H1 (cell line): ENCODE data around the gene ICAM2. TPM values are rescaled to one million over a fixed set of nuclear protein-coding genes. Genes with fewer than 3 reads are reported as not detected.

Experiments used
- CTCF ChIA-PET: fragments of 300-600 bp; sonication (Branson Sonifier 250); formaldehyde crosslinking; loops from one replicate; lab custom pipeline; 2021; ENCODE audit not compliant: partially characterized antibody; lab: Charles Lee
- POLR2A ChIA-PET: fragments of 300-600 bp; sonication (Branson Sonifier 250); formaldehyde crosslinking; loops from one replicate; lab custom pipeline; 2021; ENCODE audit warnings: inconsistent platforms; ENCODE audit not compliant: partially characterized antibody; lab: Charles Lee
- DNase-seq, 2 experiments: peaks; one replicate each; pipeline versions ENCODE4 v3.0.0 to v3.0.0-alpha.2; 2010 to 2022; ENCODE audit warnings: low spot score in 2 of 2, low read depth in 1 of 2, mixed read lengths in 1 of 2
- FAIRE-seq: peaks from 2 replicates; lab custom pipeline; 2011; peaks lifted over from hg19 to GRCh38; lab: Jason Lieb, UNC
- H2AFZ ChIP-seq: 2 replicates; pipeline ENCODE4 v1.8.1; 2012; ENCODE audit warnings: low read length, inconsistent platforms
- H2AK5ac ChIP-seq: 2 replicates; pipeline ENCODE4 v1.6.1; 2013; ENCODE audit warnings: low read depth, low read length
- H2BK120ac ChIP-seq: replicated peaks from 2 replicates; pipeline ENCODE3; 2013; ENCODE audit warnings: low read depth, low read length, inconsistent platforms
- H2BK12ac ChIP-seq: 2 replicates; pipeline ENCODE4 v1.6.1; 2013; ENCODE audit warnings: low read depth, low read length
- H2BK15ac ChIP-seq: 2 replicates; pipeline ENCODE4 v1.6.1; 2013; ENCODE audit warnings: low read length
- H2BK20ac ChIP-seq: 2 replicates; pipeline ENCODE4 v1.6.1; 2013; ENCODE audit warnings: low read length
- H2BK5ac ChIP-seq: 2 replicates; pipeline ENCODE4 v1.6.1; 2013; ENCODE audit warnings: low read depth, low read length
- H3K14ac ChIP-seq: 2 replicates; pipeline ENCODE4 v1.6.1; 2013; ENCODE audit warnings: inconsistent platforms; ENCODE audit not compliant: insufficient read length
- H3K18ac ChIP-seq: 2 replicates; pipeline ENCODE4 v1.6.1; 2013; ENCODE audit warnings: low read length; ENCODE audit errors: extremely low read depth
- H3K23ac ChIP-seq: 2 replicates; pipeline ENCODE4 v1.6.1; 2013; ENCODE audit warnings: inconsistent platforms; ENCODE audit not compliant: insufficient read length
- H3K23me2 ChIP-seq: 2 replicates; pipeline ENCODE4 v1.6.1; 2013; ENCODE audit warnings: low read depth, low read length
- H3K27ac ChIP-seq: 2 replicates; pipeline ENCODE4 v1.6.1; 2011; ENCODE audit warnings: low read depth, low read length, inconsistent platforms
- H3K27me3 ChIP-seq, 4 experiments: replicated peaks in 1 of 4; 1 replicate in 1 of 4; 2 replicates in 3 of 4; pipeline versions ENCODE4 v1.6.1 to v1.8.1; 2011 to 2013; ENCODE audit warnings: low read length in 3 of 4, mild to moderate bottlenecking in 3 of 4, inconsistent platforms in 2 of 4, mixed read lengths in 2 of 4, moderate library complexity in 1 of 4; ENCODE audit not compliant: control insufficient read depth in 3 of 4, insufficient read depth in 3 of 4; ENCODE audit errors: extremely low read depth in 1 of 4
- H3K36me3 ChIP-seq, 4 experiments: 2 replicates each; pipeline versions ENCODE4 v1.6.1 to v1.8.1; 2011 to 2013; ENCODE audit warnings: mild to moderate bottlenecking in 4 of 4, low read length in 3 of 4, moderate library complexity in 2 of 4, control low read depth in 1 of 4, inconsistent platforms in 1 of 4; ENCODE audit not compliant: insufficient read depth in 4 of 4, control insufficient read depth in 2 of 4
- H3K4ac ChIP-seq: replicated peaks from 2 replicates; pipeline ENCODE3; 2013; ENCODE audit warnings: low read length, low read depth, mixed read lengths, inconsistent platforms; ENCODE audit not compliant: insufficient read length
- H3K4me1 ChIP-seq, 4 experiments: replicated peaks in 1 of 4; 1 replicate in 1 of 4; 2 replicates in 3 of 4; pipeline versions ENCODE4 v1.6.1 to v1.8.1; 2011 to 2013; ENCODE audit warnings: low read length in 3 of 4, inconsistent platforms in 2 of 4, mixed read lengths in 1 of 4; ENCODE audit not compliant: insufficient read depth in 4 of 4, control insufficient read depth in 3 of 4
- H3K4me2 ChIP-seq, 2 experiments: 2 replicates each; pipeline versions ENCODE4 v1.6.1 to v1.8.1; 2011 to 2013; ENCODE audit warnings: low read depth in 2 of 2, low read length in 2 of 2, control low read depth in 1 of 2, inconsistent platforms in 1 of 2, mild to moderate bottlenecking in 1 of 2; ENCODE audit not compliant: insufficient read depth in 1 of 2
- H3K4me3 ChIP-seq, 4 experiments: fragments of 200-600, 300-600 bp in 1 of 4; sonication (generic), shearing (Covaris generic), sonication (Bioruptor Twin) in 1 of 4; 2 replicates each; pipeline versions ENCODE4 v1.5.1 to v1.8.1; 2011 to 2016; ENCODE audit warnings: low read length in 4 of 4, low read depth in 3 of 4, control low read depth in 2 of 4, inconsistent platforms in 2 of 4, mild to moderate bottlenecking in 2 of 4, mixed read lengths in 1 of 4, moderate library complexity in 1 of 4; ENCODE audit not compliant: insufficient read depth in 2 of 4; ENCODE audit errors: extremely low read depth in 1 of 4
- H3K56ac ChIP-seq: replicated peaks from 2 replicates; pipeline ENCODE3; 2013; ENCODE audit warnings: low read depth, mild to moderate bottlenecking, mixed read lengths, low read length, inconsistent platforms; ENCODE audit not compliant: insufficient read length
- H3K79me1 ChIP-seq: 2 replicates; pipeline ENCODE4 v1.6.1; 2013; ENCODE audit warnings: low read depth, low read length, control low read depth
- H3K79me2 ChIP-seq, 2 experiments: 2 replicates each; pipeline versions ENCODE4 v1.6.1 to v1.8.1; 2012 to 2013; ENCODE audit warnings: low read length in 2 of 2, mild to moderate bottlenecking in 2 of 2, inconsistent platforms in 1 of 2; ENCODE audit not compliant: insufficient read depth in 2 of 2, control insufficient read depth in 1 of 2
- H3K9ac ChIP-seq, 4 experiments: replicated peaks in 1 of 4; 1 replicate in 1 of 4; 2 replicates in 3 of 4; pipeline versions ENCODE4 v1.6.1 to v1.8.1; 2011 to 2013; ENCODE audit warnings: low read depth in 3 of 4, low read length in 3 of 4, control low read depth in 2 of 4, mild to moderate bottlenecking in 2 of 4, moderate library complexity in 2 of 4, inconsistent platforms in 1 of 4; ENCODE audit errors: extremely low read depth in 1 of 4
- H3K9me3 ChIP-seq, 2 experiments: 2 replicates each; pipeline versions ENCODE4 v1.6.1 to v1.8.1; 2012 to 2013; ENCODE audit warnings: mild to moderate bottlenecking in 2 of 2, moderate library complexity in 2 of 2, control low read depth in 1 of 2, inconsistent platforms in 1 of 2, low read depth in 1 of 2, low read length in 1 of 2, mixed read lengths in 1 of 2; ENCODE audit not compliant: insufficient read depth in 2 of 2
- H4K20me1 ChIP-seq, 2 experiments: replicated peaks in 1 of 2; 2 replicates each; pipeline versions ENCODE3 to v1.8.1; 2011 to 2013; ENCODE audit warnings: inconsistent platforms in 2 of 2, low read length in 2 of 2, mild to moderate bottlenecking in 1 of 2; ENCODE audit not compliant: insufficient read depth in 2 of 2, control insufficient read depth in 1 of 2
- H4K5ac ChIP-seq: 2 replicates; pipeline ENCODE4 v1.6.1; 2013; ENCODE audit warnings: low read length, low read depth, mixed read lengths, inconsistent platforms; ENCODE audit not compliant: insufficient read length
- H4K8ac ChIP-seq: 2 replicates; pipeline ENCODE4 v1.8.0; 2013; ENCODE audit warnings: mild to moderate bottlenecking, moderate library complexity, low read length, inconsistent platforms; ENCODE audit not compliant: insufficient read depth; ENCODE audit errors: extremely low read depth
- H4K91ac ChIP-seq: replicated peaks from 2 replicates; pipeline ENCODE3; 2013; ENCODE audit warnings: low read length, mixed read lengths, inconsistent platforms; ENCODE audit not compliant: insufficient read length
- SP2 ChIP-seq: IDR thresholded peaks from 2 replicates; pipeline ENCODE4 v1.6.1; 2012; ENCODE audit warnings: mild to moderate bottlenecking, low read length, inconsistent platforms
- WGBS, 2 experiments: shearing (Covaris generic) in 1 of 2; methylation state at CpG; one replicate each; pipeline versions ENCODE4 v1.1.6 to v1.1.7; 2013 to 2015; ENCODE audit warnings: low lambda C conversion rate in 2 of 2, mixed read lengths in 2 of 2, inconsistent platforms in 1 of 2, low coverage in 1 of 2, missing lambda C conversion rate in 1 of 2; ENCODE audit not compliant: insufficient replicate concordance in 2 of 2, insufficient coverage in 1 of 2, insufficient read length in 1 of 2; ENCODE audit errors: extremely low coverage in 1 of 2, missing lambda C conversion rate in 1 of 2; 5-methylcytosine and 5-hydroxymethylcytosine counted together
- polyA plus RNA-seq, 7 experiments: library from polyadenylated mRNA; depleted of rRNA in 3 of 7; stranded (reverse) in 5 of 7; unstranded in 2 of 7; fragments of >200 nt in 5 of 7; fragments of 200-250 nt in 2 of 7; gene quantifications; 1 replicate in 5 of 7; 2 replicates in 1 of 7; 4 replicates in 1 of 7; pipeline versions ENCODE4 v1.2.1 to v1.2.3, GENCODE V29; 2011 to 2013; ENCODE audit warnings: missing spikeins in 2 of 7, mixed read lengths in 2 of 7
- total RNA-seq: library from RNA; stranded (reverse); fragmentation: NEBNext Ultra II Directional; extraction: Animal tissue kit (Norgen Biotek cat#: 25700); gene quantifications from 2 replicates; pipeline ENCODE4 v1.2.1, GENCODE V29; 2021
- TF ChIP-seq, protein P1 (sequence below): IDR thresholded peaks from 2 replicates; pipeline ENCODE4 v1.6.1; 2012; ENCODE audit warnings: inconsistent platforms
- TF ChIP-seq, protein P2 (sequence below): IDR thresholded peaks from 2 replicates; pipeline ENCODE4 v1.6.1; 2012; ENCODE audit warnings: inconsistent platforms

The ICAM2 gene
- total and polyA plus RNA-seq, 2 of the 8 experiments (the other 6 are each of a cell fraction or from before 2014, with no cell fraction given), result 0.45 to 0.63 TPM

DNA sequence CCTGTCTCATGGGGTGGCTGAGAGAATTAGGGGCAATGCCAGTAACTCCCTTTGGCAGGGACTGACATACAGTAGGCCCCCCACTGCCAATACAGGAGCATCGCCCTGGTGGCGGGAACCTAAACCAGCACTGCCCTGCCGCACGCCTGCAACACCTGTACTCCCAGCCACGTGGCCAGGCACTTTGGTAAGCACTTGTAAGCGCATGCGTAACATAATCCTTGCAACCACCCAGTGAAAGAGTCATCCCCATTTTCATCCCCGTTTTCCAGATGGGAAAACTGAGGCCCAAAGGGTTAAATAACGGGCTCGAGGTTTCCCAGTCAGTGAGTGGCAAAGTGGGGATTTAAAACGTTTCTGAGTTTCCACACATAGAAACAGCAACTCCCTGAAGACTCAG, 65.2 kb downstream of the ICAM2 start:
- TF ChIP-seq, protein P1, sequence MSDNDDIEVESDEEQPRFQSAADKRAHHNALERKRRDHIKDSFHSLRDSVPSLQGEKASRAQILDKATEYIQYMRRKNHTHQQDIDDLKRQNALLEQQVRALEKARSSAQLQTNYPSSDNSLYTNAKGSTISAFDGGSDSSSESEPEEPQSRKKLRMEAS, result 0 out of 2 replicates have a peak, but pooled peaks have one; percentile 15
- TF ChIP-seq SP2, result no peak
- TF ChIP-seq, protein P2, sequence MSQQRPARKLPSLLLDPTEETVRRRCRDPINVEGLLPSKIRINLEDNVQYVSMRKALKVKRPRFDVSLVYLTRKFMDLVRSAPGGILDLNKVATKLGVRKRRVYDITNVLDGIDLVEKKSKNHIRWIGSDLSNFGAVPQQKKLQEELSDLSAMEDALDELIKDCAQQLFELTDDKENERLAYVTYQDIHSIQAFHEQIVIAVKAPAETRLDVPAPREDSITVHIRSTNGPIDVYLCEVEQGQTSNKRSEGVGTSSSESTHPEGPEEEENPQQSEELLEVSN, result peak; percentile 41; the same call in 1 of the 2 replicates
- Histone ChIP-seq H3K79me2 (no peaks in the 10 kb centered on the region), H3K14ac (no peak overlapping the region), H3K4me2 (no peak overlapping the region), H2BK5ac (no peak overlapping the region), H3K4me3 (no peak overlapping the region), H3K4me1 (peaks cover 0 to 6% (median 2%) of the 10 kb centered on the region in 4 experiments; a peak in 3 of 7 replicates), H2BK15ac (no peak overlapping the region), H3K23me2 (no peaks in the 10 kb centered on the region), H2BK20ac (no peak overlapping the region), H3K36me3 (peaks cover 0 to 3% (median 0%) of the 10 kb centered on the region in 4 experiments; a peak in 1 of 8 replicates), H4K20me1 (peaks cover 0 to 9% of the 10 kb centered on the region in 2 experiments), H3K79me1 (no peaks in the 10 kb centered on the region), H2BK120ac (no peak overlapping the region), H3K9me3 (no peaks in the 10 kb centered on the region), H2AK5ac (no peak overlapping the region), H4K8ac (no peak overlapping the region), H3K4ac (no peak overlapping the region), H3K56ac (no peak overlapping the region), H4K91ac (no peak overlapping the region), H3K18ac (no peak overlapping the region), H3K27me3 (no peaks in the 10 kb centered on the region), H4K5ac (no peak overlapping the region), H3K23ac (no peak overlapping the region), H2BK12ac (no peak overlapping the region), H2AFZ (no peak overlapping the region), H3K27ac (no peak overlapping the region), H3K9ac (no peak overlapping the region)
- DNase-seq, result no peak
- ChIA-PET CTCF (interaction anchor here (0.8 to 14.4 kb wide), 10 partner anchors 9 to 70 kb away, joined by 3 to 270 read pairs (median 4); partner anchors contain the start of genes CSHL1 and GH1), POLR2A (interaction anchor here (0.9 kb wide), 1 partner anchor 8 kb away, joined by 3 read pairs; no protein-coding TSS in a partner anchor)
- WGBS, 2 experiments, result 89% methylated on average over 11 of the region's 11 CpGs; no CpG with 5 or more reads in 1 of the 2 experiments
- FAIRE-seq, result no peak
